ENCODE data around the gene ELMO1. TPM values are rescaled to one million over a fixed set of nuclear protein-coding genes. Genes with fewer than 3 reads are reported as not detected.

Gene ELMO1
- total and polyA plus RNA-seq, 2 of the 13 experiments (the other 11 are each of a cell fraction or from before 2014, with no cell fraction given) = 0.11 to 0.17 TPM

DNA sequence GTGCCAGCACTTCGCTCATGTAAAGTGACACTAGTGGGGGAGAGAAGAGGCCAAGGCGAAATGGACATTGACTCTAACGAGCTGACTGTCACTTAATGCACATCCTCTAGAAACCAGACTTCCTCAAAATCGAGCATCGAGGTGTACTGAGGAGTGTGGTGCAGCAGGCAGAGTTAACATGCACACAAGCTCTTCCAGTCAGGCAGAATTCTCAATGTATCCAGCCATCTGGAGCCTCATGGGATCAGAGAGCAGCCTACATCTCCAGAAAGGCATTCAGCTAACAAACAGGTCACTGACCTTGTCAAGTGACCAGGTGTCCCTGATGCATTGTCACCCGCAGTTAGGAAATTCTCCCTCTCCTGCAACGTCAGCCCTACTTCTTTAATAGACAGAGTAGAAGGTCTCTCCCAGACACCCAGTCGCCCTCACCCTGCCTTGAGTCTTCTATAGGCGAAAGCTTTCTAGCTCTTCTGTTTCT is 464.6 kb downstream of the ELMO1 start (continued):
- TF ChIP-seq SNAPC4 (CRISPR knock-in tag; IDR thresholded peaks at IDR 0.05) (no peak), ZNF547 (CRISPR knock-in tag; IDR thresholded peaks at IDR 0.05) (0 out of 2 replicates have a peak, but pooled peaks have one; percentile 29), ZNF775 (CRISPR knock-in tag; IDR thresholded peaks at IDR 0.05; ENCODE audit: borderline replicate concordance) (no peak), ZNF605 (CRISPR knock-in tag; IDR thresholded peaks at IDR 0.05) (0 out of 2 replicates have a peak, but pooled peaks have one; percentile 30), STAG1 (CRISPR knock-in tag; IDR thresholded peaks at IDR 0.05) (peak; percentile 5; the same call in 1 of the 2 replicates), ZSCAN22 (CRISPR knock-in tag; IDR thresholded peaks at IDR 0.05) (no peak), NCOA2 (CRISPR knock-in tag; IDR thresholded peaks at IDR 0.05) (peak; percentile 68; the same call in 1 of the 2 replicates), ZMYM4 (CRISPR knock-in tag; IDR thresholded peaks at IDR 0.05) (peak; percentile 91), HNRNPH1 (optimal IDR thresholded peaks at IDR 0.05; ENCODE audit: low read depth, low read length) (no peak), POLR2AphosphoS2 (IDR thresholded peaks at IDR 0.05; ENCODE audit: low read depth, low read length) (no peak), ZNF333 (CRISPR knock-in tag; IDR thresholded peaks at IDR 0.05; ENCODE audit: borderline replicate concordance) (no peak), ISL2 (CRISPR knock-in tag; IDR thresholded peaks at IDR 0.05) (peak; percentile 75; the same call in 1 of the 2 replicates), HDAC6 (IDR thresholded peaks at IDR 0.05; ENCODE audit: low read depth, low read length) (no peak), ZNF737 (CRISPR knock-in tag; IDR thresholded peaks at IDR 0.05; ENCODE audit: borderline replicate concordance) (no peak), HOXA3 (CRISPR knock-in tag; IDR thresholded peaks at IDR 0.05) (peak; percentile 25; the same call in 1 of the 2 replicates), ZNF782 (CRISPR knock-in tag; IDR thresholded peaks at IDR 0.05; ENCODE audit: borderline replicate concordance) (no peak), IRF2 (CRISPR knock-in tag; IDR thresholded peaks at IDR 0.05) (no peak), ZNF660 (CRISPR knock-in tag; IDR thresholded peaks at IDR 0.05; ENCODE audit: borderline replicate concordance, low read depth) (no peak), NAIF1 (CRISPR knock-in tag; IDR thresholded peaks at IDR 0.05; ENCODE audit: borderline replicate concordance) (no peak), PCBP2 (optimal IDR thresholded peaks at IDR 0.05; ENCODE audit: low read depth, low read length, poor library complexity, severe bottlenecking) (no peak)
- TF ChIP-seq, protein P1, sequence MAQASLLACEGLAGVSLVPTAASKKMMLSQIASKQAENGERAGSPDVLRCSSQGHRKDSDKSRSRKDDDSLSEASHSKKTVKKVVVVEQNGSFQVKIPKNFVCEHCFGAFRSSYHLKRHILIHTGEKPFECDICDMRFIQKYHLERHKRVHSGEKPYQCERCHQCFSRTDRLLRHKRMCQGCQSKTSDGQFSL (CRISPR knock-in tag; IDR thresholded peaks at IDR 0.05) = no peak
- TF ChIP-seq, protein P2, sequence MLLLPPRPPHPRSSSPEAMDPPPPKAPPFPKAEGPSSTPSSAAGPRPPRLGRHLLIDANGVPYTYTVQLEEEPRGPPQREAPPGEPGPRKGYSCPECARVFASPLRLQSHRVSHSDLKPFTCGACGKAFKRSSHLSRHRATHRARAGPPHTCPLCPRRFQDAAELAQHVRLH (CRISPR knock-in tag; IDR thresholded peaks at IDR 0.05; ENCODE audit: borderline replicate concordance, low read depth) = no peak
- TF ChIP-seq, protein P3, sequence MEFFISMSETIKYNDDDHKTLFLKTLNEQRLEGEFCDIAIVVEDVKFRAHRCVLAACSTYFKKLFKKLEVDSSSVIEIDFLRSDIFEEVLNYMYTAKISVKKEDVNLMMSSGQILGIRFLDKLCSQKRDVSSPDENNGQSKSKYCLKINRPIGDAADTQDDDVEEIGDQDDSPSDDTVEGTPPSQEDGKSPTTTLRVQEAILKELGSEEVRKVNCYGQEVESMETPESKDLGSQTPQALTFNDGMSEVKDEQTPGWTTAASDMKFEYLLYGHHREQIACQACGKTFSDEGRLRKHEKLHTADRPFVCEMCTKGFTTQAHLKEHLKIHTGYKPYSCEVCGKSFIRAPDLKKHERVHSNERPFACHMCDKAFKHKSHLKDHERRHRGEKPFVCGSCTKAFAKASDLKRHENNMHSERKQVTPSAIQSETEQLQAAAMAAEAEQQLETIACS (CRISPR knock-in tag; IDR thresholded peaks at IDR 0.05) = no peak

Data from HepG2 (cell line).